Endothelial cell of umbilical vein (primary cell): ENCODE data around the gene CNTN5. TPM values are rescaled to one million over a fixed set of nuclear protein-coding genes. Genes with fewer than 3 reads are reported as not detected.

Experiments used
- BruUV-seq: library from RNA; stranded (reverse); fragments of 400-500 nt; replicated peaks from 2 replicates; lab custom pipeline; 2021; lab: Mats Ljungman, UMichigan
- CTCF ChIA-PET: fragments of 300-600, 350-600 bp; sonication (Branson Sonifier 250); formaldehyde crosslinking; loops from one replicate; lab custom pipeline; 2021; ENCODE audit warnings: antibody characterized with exemption, inconsistent platforms; lab: Charles Lee
- POLR2A ChIA-PET: fragments of 300-600, 350-600 bp; sonication (Branson Sonifier 250); formaldehyde crosslinking; loops from one replicate; lab custom pipeline; 2021; ENCODE audit warnings: antibody characterized with exemption, inconsistent platforms; lab: Charles Lee
- DNase-seq: peaks from one replicate; pipeline ENCODE4 v3.0.0-alpha.2; 2011; ENCODE audit warnings: low read depth, low spot score
- FAIRE-seq: peaks from 2 replicates; lab custom pipeline; 2011; peaks lifted over from hg19 to GRCh38; lab: Jason Lieb, UNC
- H2AFZ ChIP-seq: 2 replicates; pipeline ENCODE4 v1.6.0; 2012; ENCODE audit warnings: low read depth, low read length, control low read depth, inconsistent platforms
- H3K27ac ChIP-seq: 2 replicates; pipeline ENCODE4 v1.5.1; 2011; ENCODE audit warnings: low read depth, mild to moderate bottlenecking, control low read depth, low read length, moderate library complexity; ENCODE audit not compliant: insufficient read depth
- H3K27me3 ChIP-seq, 2 experiments: 2 replicates each; pipeline versions ENCODE4 v1.6.0 to v1.6.1; 2011; ENCODE audit warnings: low read length in 2 of 2, mixed read lengths in 1 of 2; ENCODE audit not compliant: control insufficient read depth in 2 of 2, insufficient read depth in 2 of 2
- H3K36me3 ChIP-seq, 2 experiments: 2 replicates in 1 of 2; 3 replicates in 1 of 2; pipeline ENCODE4 v1.5.1; 2011; ENCODE audit warnings: low read length in 2 of 2, mild to moderate bottlenecking in 1 of 2, moderate library complexity in 1 of 2; ENCODE audit not compliant: control insufficient read depth in 2 of 2, insufficient read depth in 2 of 2; ENCODE audit errors: extremely low read depth in 1 of 2
- H3K4me1 ChIP-seq: 3 replicates; pipeline ENCODE4 v1.5.1; 2011; ENCODE audit warnings: mild to moderate bottlenecking, low read length; ENCODE audit not compliant: control insufficient read depth, insufficient read depth; ENCODE audit errors: extremely low read depth
- H3K4me2 ChIP-seq: 2 replicates; pipeline ENCODE4 v1.6.1; 2011; ENCODE audit warnings: low read length, control low read depth, mixed read lengths; ENCODE audit not compliant: insufficient read depth
- H3K4me3 ChIP-seq, 3 experiments: fragments of 200-600 bp in 1 of 3; sonication (generic), shearing (Covaris generic) in 1 of 3; replicated peaks in 1 of 3; 2 replicates each; pipeline ENCODE4 v1.5.1; 2011 to 2016; ENCODE audit warnings: control low read depth in 3 of 3, low read length in 3 of 3, mild to moderate bottlenecking in 2 of 3, inconsistent platforms in 1 of 3, low read depth in 1 of 3, moderate library complexity in 1 of 3; ENCODE audit not compliant: insufficient read depth in 1 of 3
- H3K79me2 ChIP-seq: 2 replicates; pipeline ENCODE4 v1.6.0; 2012; ENCODE audit warnings: low read length, inconsistent platforms; ENCODE audit not compliant: control insufficient read depth, insufficient read depth
- H3K9ac ChIP-seq: replicated peaks from 2 replicates; pipeline ENCODE3; 2011; ENCODE audit warnings: low read length, control low read depth; ENCODE audit not compliant: insufficient read depth; ENCODE audit errors: extremely low read depth
- H3K9me1 ChIP-seq: replicated peaks from 3 replicates; pipeline ENCODE4 v1.6.0; 2011; ENCODE audit warnings: mild to moderate bottlenecking, low read length; ENCODE audit not compliant: control insufficient read depth, insufficient read depth; ENCODE audit errors: extremely low read depth
- H3K9me3 ChIP-seq: replicated peaks from 2 replicates; pipeline ENCODE4 v1.5.1; 2012; ENCODE audit warnings: low read length, inconsistent platforms; ENCODE audit not compliant: control insufficient read depth, insufficient read depth
- H4K20me1 ChIP-seq: replicated peaks from 2 replicates; pipeline ENCODE3; 2011; ENCODE audit warnings: mild to moderate bottlenecking, low read length; ENCODE audit not compliant: control insufficient read depth, insufficient read depth; ENCODE audit errors: extremely low read depth
- EZH2 ChIP-seq: IDR thresholded peaks from 2 replicates; pipeline ENCODE4 v1.6.1; 2012; ENCODE audit warnings: borderline replicate concordance, low read depth, mild to moderate bottlenecking, moderate library complexity, low read length, inconsistent platforms; ENCODE audit not compliant: severe bottlenecking
- FOS ChIP-seq: IDR thresholded peaks from 2 replicates; pipeline ENCODE4 v1.6.1; 2011; ENCODE audit warnings: mild to moderate bottlenecking, low read length, moderate library complexity, borderline replicate concordance; ENCODE audit not compliant: insufficient read depth
- GATA2 ChIP-seq: IDR thresholded peaks from 2 replicates; pipeline ENCODE4 v1.7.0; 2011; ENCODE audit warnings: low read depth, mild to moderate bottlenecking, moderate library complexity, mixed read lengths, low read length; ENCODE audit not compliant: insufficient read length, insufficient read depth
- JUN ChIP-seq: IDR thresholded peaks from 2 replicates; pipeline ENCODE4 v1.6.1; 2011; ENCODE audit warnings: borderline replicate concordance, low read depth; ENCODE audit not compliant: insufficient read length, insufficient read depth
- MYC ChIP-seq: IDR thresholded peaks from one replicate; pipeline ENCODE4 v1.6.1; 2011; ENCODE audit warnings: mild to moderate bottlenecking, low read depth, low read length
- POLR2A ChIP-seq: IDR thresholded peaks from 2 replicates; pipeline ENCODE4 v1.6.1; 2012; ENCODE audit warnings: low read depth, mild to moderate bottlenecking, control low read depth, low read length
- POLR2AphosphoS5 ChIP-seq: IDR thresholded peaks from 2 replicates; pipeline ENCODE4 v1.6.1; 2012; ENCODE audit warnings: low read depth, mild to moderate bottlenecking, control low read depth, low read length, moderate library complexity; ENCODE audit not compliant: insufficient read depth
- dilution Hi-C: fragments of 300-500 bp; cut with MboI; formaldehyde crosslinking; loops from one replicate; pipeline ENCODE4 v1.15.0; 2019; ENCODE audit warnings: low sequenced_read_pairs; ENCODE audit not compliant: extremely low pct_ligation_motif_present
- intact Hi-C: fragments of 100-400 bp; cut with micrococcal nuclease; formaldehyde crosslinking; loops from one replicate; pipeline ENCODE4 v1.10.0; 2022
- polyA plus RNA-seq, 4 experiments: library from polyadenylated mRNA; depleted of rRNA in 3 of 4; stranded (reverse) in 3 of 4; unstranded in 1 of 4; fragments of >200 nt; gene quantifications; 2 replicates each; pipeline versions ENCODE4 v1.2.1 to v1.2.3, GENCODE V29; 2011 to 2012; ENCODE audit warnings: missing spikeins in 1 of 4
- total RNA-seq: library from RNA; stranded (reverse); gene quantifications from 2 replicates; pipeline ENCODE4 v1.2.3, GENCODE V29; 2021
- TF ChIP-seq, protein P1 (sequence below), 2 donors: IDR thresholded peaks; 1 replicate in 1 of 2; 2 replicates in 1 of 2; pipeline ENCODE4 v1.5.1; 2011; ENCODE audit warnings: low read length in 2 of 2, mild to moderate bottlenecking in 2 of 2, moderate library complexity in 2 of 2, control low read depth in 1 of 2, inconsistent platforms in 1 of 2, low read depth in 1 of 2; ENCODE audit not compliant: insufficient read depth in 1 of 2; ENCODE audit errors: extremely low read depth in 1 of 2
- TF ChIP-seq, protein P2 (sequence below): IDR thresholded peaks from 2 replicates; pipeline ENCODE4 v1.6.1; 2011; ENCODE audit not compliant: insufficient read depth, insufficient read length

CNTN5 gene
- total and polyA plus RNA-seq, 2 donors (not counting 3 experiments of a cell fraction or from before 2014, with no cell fraction given) = not detected

DNA sequence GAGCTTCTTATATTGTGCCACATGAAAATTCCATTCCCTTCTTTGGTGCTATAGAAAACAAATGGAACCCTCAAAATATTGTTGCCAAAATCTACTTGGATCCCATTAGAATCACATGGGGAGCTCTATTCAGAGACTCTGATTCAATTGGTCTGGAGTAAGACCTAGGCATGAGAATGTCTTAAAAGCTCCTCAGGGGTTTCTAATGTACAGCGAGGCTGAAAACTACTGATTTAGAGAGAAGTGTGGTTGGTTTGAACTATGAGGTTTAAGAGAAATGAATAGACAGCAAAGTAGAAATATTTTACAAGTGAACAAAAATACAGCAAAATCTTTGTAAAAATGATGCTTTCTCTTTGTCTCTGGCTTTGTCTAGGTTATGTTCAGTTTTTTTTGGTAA is 514.7 kb downstream of the CNTN5 start:
- no peaks in the 10 kb centered on the region for H3K27me3 ChIP-seq
- TF ChIP-seq POLR2A = no peak
- TF ChIP-seq MYC = no peak
- no peak for TF ChIP-seq JUN
- no peak for TF ChIP-seq EZH2
- TF ChIP-seq, protein P1, sequence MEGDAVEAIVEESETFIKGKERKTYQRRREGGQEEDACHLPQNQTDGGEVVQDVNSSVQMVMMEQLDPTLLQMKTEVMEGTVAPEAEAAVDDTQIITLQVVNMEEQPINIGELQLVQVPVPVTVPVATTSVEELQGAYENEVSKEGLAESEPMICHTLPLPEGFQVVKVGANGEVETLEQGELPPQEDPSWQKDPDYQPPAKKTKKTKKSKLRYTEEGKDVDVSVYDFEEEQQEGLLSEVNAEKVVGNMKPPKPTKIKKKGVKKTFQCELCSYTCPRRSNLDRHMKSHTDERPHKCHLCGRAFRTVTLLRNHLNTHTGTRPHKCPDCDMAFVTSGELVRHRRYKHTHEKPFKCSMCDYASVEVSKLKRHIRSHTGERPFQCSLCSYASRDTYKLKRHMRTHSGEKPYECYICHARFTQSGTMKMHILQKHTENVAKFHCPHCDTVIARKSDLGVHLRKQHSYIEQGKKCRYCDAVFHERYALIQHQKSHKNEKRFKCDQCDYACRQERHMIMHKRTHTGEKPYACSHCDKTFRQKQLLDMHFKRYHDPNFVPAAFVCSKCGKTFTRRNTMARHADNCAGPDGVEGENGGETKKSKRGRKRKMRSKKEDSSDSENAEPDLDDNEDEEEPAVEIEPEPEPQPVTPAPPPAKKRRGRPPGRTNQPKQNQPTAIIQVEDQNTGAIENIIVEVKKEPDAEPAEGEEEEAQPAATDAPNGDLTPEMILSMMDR (IDR thresholded peaks at IDR 0.05; ENCODE audit: extremely low read depth in 1 of 2, insufficient read depth in 1 of 2, low read depth in 1 of 2, low read length in 2 of 2) = no peak
- no peak for TF ChIP-seq POLR2AphosphoS5
- no peak for TF ChIP-seq GATA2
- TF ChIP-seq, protein P2, sequence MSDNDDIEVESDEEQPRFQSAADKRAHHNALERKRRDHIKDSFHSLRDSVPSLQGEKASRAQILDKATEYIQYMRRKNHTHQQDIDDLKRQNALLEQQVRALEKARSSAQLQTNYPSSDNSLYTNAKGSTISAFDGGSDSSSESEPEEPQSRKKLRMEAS = no peak
- no peak for TF ChIP-seq FOS
- no peaks in the 10 kb centered on the region for H3K36me3 ChIP-seq
- H3K27ac ChIP-seq = no peak overlapping the region
- no peak for DNase-seq
- no peak overlapping the region for H3K4me3 ChIP-seq
- H3K4me1 ChIP-seq = no peaks in the 10 kb centered on the region
- H3K79me2 ChIP-seq = no peaks in the 10 kb centered on the region
- no peak for FAIRE-seq
- ChIA-PET POLR2A (no interaction called here), CTCF (no interaction called here)
- H4K20me1 ChIP-seq = no peaks in the 10 kb centered on the region
- no peak overlapping the region for H2AFZ ChIP-seq
- H3K4me2 ChIP-seq = no peak overlapping the region
- BruUV-seq = no TSS peak
- no peak overlapping the region for H3K9ac ChIP-seq
- dilution Hi-C loops (no loop called here), intact Hi-C loops (no loop called here)
- H3K9me1 ChIP-seq = no peaks in the 10 kb centered on the region
- peaks cover 3% of the 10 kb centered on the region for H3K9me3 ChIP-seq
